Right atrium auricular region (tissue), 2 donors: ENCODE measurements around the gene ASB10. TPM values are rescaled to one million over a fixed set of nuclear protein-coding genes. Genes with fewer than 3 reads are reported as not detected.

Experiments
- DNase-seq: peaks from one replicate; pipeline ENCODE4 v3.0.0-alpha.2; 2019; ENCODE audit warnings: low spot score
- H3K27ac ChIP-seq, 2 donors: fragments of 200-600 bp; sonication (generic); 1 replicate in 1 of 2; 2 replicates in 1 of 2; pipeline ENCODE4 v1.5.1; 2016 to 2019
- H3K27me3 ChIP-seq, 2 donors: fragments of 200-600 bp; sonication (generic); one replicate each; pipeline versions ENCODE4 v1.5.1 to v1.6.0; 2017 to 2019
- H3K36me3 ChIP-seq: fragments of 200-600 bp; sonication (generic); one replicate; pipeline ENCODE4 v1.5.1; 2016
- H3K4me1 ChIP-seq, 2 donors: fragments of 200-600 bp; sonication (generic); one replicate each; pipeline versions ENCODE4 v1.5.1 to v1.6.0; 2017 to 2019
- H3K4me3 ChIP-seq, 2 donors: fragments of 200-600 bp; sonication (generic); 1 replicate in 1 of 2; 2 replicates in 1 of 2; pipeline ENCODE4 v1.5.1; 2017 to 2019; ENCODE audit warnings: mild to moderate bottlenecking in 1 of 2, moderate library complexity in 1 of 2
- H3K9me3 ChIP-seq, 2 donors: fragments of 200-600 bp; sonication (generic); one replicate each; pipeline ENCODE4 v1.5.1; 2019
- total RNA-seq, 2 donors: library from RNA; depleted of rRNA; stranded (reverse); fragments of >200 nt; gene quantifications; one replicate each; pipeline ENCODE4 v1.1.0, GENCODE V29; 2016
- TF ChIP-seq, protein P1 (sequence below), 2 donors: fragments of 200-600 bp; sonication (generic); IDR thresholded peaks; one replicate each; pipeline ENCODE4 v1.5.1; 2019; ENCODE audit warnings: antibody characterized with exemption in 2 of 2

Gene ASB10
- total RNA-seq, 2 donors from 2014 or later: 4.0 to 11.6 TPM

DNA sequence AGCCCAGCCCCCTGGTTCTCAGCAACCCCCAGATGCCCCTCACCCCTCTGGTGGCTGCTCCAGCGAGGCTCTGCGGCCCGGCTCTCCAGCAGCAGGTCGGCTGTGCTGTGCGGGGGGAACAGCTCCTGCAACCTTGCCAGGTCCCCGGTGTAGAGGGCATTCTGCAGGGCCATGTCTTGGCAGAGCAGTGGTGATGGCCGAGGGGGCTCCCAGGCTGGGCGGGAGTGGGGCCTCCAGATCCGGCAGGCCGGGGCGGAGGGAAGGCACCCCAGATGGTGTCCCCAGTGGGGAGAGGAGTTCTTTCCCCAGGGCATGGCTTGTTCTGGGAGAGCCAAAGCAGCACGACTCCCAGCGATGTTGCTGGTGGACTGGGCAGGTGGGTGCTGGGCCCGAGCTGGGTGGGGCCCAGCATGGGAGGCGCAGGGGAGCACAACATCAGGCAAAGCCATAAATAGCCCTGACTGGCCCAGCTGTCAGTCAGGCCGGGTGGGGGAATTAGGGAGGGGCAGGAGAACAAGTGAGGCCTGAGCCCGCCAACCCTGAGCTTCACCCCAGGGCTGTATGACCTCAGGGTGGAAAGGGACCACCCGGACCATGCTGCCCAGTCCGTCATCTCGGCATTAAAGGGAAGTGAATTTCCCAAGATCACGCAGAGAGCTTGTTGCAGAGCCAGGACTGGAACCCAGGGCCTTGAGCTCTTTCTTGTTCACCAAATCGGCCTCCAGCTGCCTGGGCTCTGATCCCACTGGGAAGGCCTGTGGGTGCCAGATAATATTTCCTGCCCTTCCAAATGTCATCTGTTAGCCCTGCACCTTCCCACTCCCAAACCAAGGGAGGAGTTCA is 580 bp upstream of the ASB10 start:
- TF ChIP-seq, protein P1, sequence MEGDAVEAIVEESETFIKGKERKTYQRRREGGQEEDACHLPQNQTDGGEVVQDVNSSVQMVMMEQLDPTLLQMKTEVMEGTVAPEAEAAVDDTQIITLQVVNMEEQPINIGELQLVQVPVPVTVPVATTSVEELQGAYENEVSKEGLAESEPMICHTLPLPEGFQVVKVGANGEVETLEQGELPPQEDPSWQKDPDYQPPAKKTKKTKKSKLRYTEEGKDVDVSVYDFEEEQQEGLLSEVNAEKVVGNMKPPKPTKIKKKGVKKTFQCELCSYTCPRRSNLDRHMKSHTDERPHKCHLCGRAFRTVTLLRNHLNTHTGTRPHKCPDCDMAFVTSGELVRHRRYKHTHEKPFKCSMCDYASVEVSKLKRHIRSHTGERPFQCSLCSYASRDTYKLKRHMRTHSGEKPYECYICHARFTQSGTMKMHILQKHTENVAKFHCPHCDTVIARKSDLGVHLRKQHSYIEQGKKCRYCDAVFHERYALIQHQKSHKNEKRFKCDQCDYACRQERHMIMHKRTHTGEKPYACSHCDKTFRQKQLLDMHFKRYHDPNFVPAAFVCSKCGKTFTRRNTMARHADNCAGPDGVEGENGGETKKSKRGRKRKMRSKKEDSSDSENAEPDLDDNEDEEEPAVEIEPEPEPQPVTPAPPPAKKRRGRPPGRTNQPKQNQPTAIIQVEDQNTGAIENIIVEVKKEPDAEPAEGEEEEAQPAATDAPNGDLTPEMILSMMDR (IDR thresholded peaks at IDR 0.05): no peak
- Histone ChIP-seq H3K36me3 (no peaks in the 10 kb centered on the region), H3K4me1 (peaks cover 0 to 3% of the 10 kb centered on the region in 2 donors), H3K27me3 (no peaks in the 10 kb centered on the region), H3K27ac (peak overlapping the region; percentile 81 to 90), H3K9me3 (no peaks in the 10 kb centered on the region), H3K4me3 (peak overlapping the region; percentile 23 to 31)
- DNase-seq: no peak

- peak overlapping the region; percentile 23 to 31 for H3K4me3 ChIP-seq
- TF ChIP-seq, protein P1 (IDR thresholded peaks at IDR 0.05): no peak
Observed at GRCh38 chr7:151185762-151186639, 1.0 kb downstream of the ASB10 start.

GRCh38 chr7:151181011-151181431 is 6.0 kb downstream of the ASB10 start:
- no peak for DNase-seq
- Histone ChIP-seq H3K27ac (no peak overlapping the region), H3K4me1 (no peaks in the 10 kb centered on the region), H3K27me3 (no peaks in the 10 kb centered on the region), H3K9me3 (no peaks in the 10 kb centered on the region), H3K36me3 (no peaks in the 10 kb centered on the region), H3K4me3 (no peak overlapping the region)
- TF ChIP-seq, protein P1 (IDR thresholded peaks at IDR 0.05): no peak

More at GRCh38 chr7:151185762-151186639, 1.0 kb downstream of the ASB10 start:
- H3K27me3 ChIP-seq: no peaks in the 10 kb centered on the region
- H3K9me3 ChIP-seq: no peaks in the 10 kb centered on the region
- peak overlapping the region; percentile 81 to 90 for H3K27ac ChIP-seq
- DNase-seq: no peak
- H3K36me3 ChIP-seq: no peaks in the 10 kb centered on the region
- peaks cover 0 to 3% of the 10 kb centered on the region in 2 donors for H3K4me1 ChIP-seq

GRCh38 chr7:151179946-151180345 is 7.1 kb downstream of the ASB10 start:
- no peaks in the 10 kb centered on the region for H3K4me1 ChIP-seq
- no peaks in the 10 kb centered on the region for H3K27me3 ChIP-seq
- no peak overlapping the region for H3K4me3 ChIP-seq
- no peak for DNase-seq
- TF ChIP-seq, protein P1 (IDR thresholded peaks at IDR 0.05): no peak
- no peak overlapping the region for H3K27ac ChIP-seq
- no peaks in the 10 kb centered on the region for H3K9me3 ChIP-seq
- no peaks in the 10 kb centered on the region for H3K36me3 ChIP-seq

GRCh38 chr7:151179287-151179860 is 7.7 kb downstream of the ASB10 start:
- DNase-seq: no peak
- Histone ChIP-seq H3K9me3 (no peaks in the 10 kb centered on the region), H3K27me3 (no peaks in the 10 kb centered on the region), H3K4me3 (no peak overlapping the region), H3K4me1 (no peaks in the 10 kb centered on the region), H3K27ac (no peak overlapping the region), H3K36me3 (no peaks in the 10 kb centered on the region)
- TF ChIP-seq, protein P1 (IDR thresholded peaks at IDR 0.05): no peak
